Dedifferentiated amniotic fluid mesenchymal stem cell (primary cell): ENCODE data around the gene PTPRD.

ENCODE experiments used
- DNase-seq: peaks from one replicate; pipeline ENCODE4 v3.0.0-alpha.2; 2016; ENCODE audit errors: extremely low spot score

PTPRD gene

GRCh38 chr9:8531826-8532415 is 2080.9 kb downstream of the PTPRD start:
- DNase-seq = no peak

GRCh38 chr9:8521112-8521511 is 2091.7 kb downstream of the PTPRD start:
- no peak for DNase-seq

GRCh38 chr9:8515748-8516147 is 2097.1 kb downstream of the PTPRD start:
- DNase-seq = no peak

- DNase-seq = no peak
Observed at GRCh38 chr9:8514760-8515159, 2098.0 kb downstream of the PTPRD start.

- DNase-seq = no peak
Observed at GRCh38 chr9:8508671-8509290, 2104.0 kb downstream of the PTPRD start.

- no peak for DNase-seq
Observed at GRCh38 chr9:8494571-8494970, 2118.2 kb downstream of the PTPRD start.

- no peak for DNase-seq
Observed at GRCh38 chr9:8492679-8493078, 2120.1 kb downstream of the PTPRD start.

- DNase-seq = no peak
Observed at GRCh38 chr9:8492024-8492423, 2120.8 kb downstream of the PTPRD start.

- DNase-seq = no peak
Observed at GRCh38 chr9:8491563-8491962, 2121.2 kb downstream of the PTPRD start.

GRCh38 chr9:8489835-8490234 is 2123.0 kb downstream of the PTPRD start:
- DNase-seq = no peak

GRCh38 chr9:8486095-8486494 is 2126.7 kb downstream of the PTPRD start:
- no peak for DNase-seq

GRCh38 chr9:8484597-8485191 is 2128.1 kb downstream of the PTPRD start:
- no peak for DNase-seq

- DNase-seq = no peak
Observed at GRCh38 chr9:8477450-8477849, 2135.4 kb downstream of the PTPRD start.

- no peak for DNase-seq
Observed at GRCh38 chr9:8474937-8475336, 2137.9 kb downstream of the PTPRD start.

- DNase-seq = no peak
Observed at GRCh38 chr9:8473244-8474020, 2139.4 kb downstream of the PTPRD start.

GRCh38 chr9:8468045-8468637 is 2144.7 kb downstream of the PTPRD start:
- no peak for DNase-seq

- DNase-seq = no peak
Observed at GRCh38 chr9:8457816-8458215, 2155.0 kb downstream of the PTPRD start.

GRCh38 chr9:8457055-8457454 is 2155.7 kb downstream of the PTPRD start:
- DNase-seq = no peak

GRCh38 chr9:8456344-8456743 is 2156.5 kb downstream of the PTPRD start:
- DNase-seq = no peak

GRCh38 chr9:8450810-8451545 is 2161.8 kb downstream of the PTPRD start:
- DNase-seq = no peak

- no peak for DNase-seq
Observed at GRCh38 chr9:8448226-8448625, 2164.6 kb downstream of the PTPRD start.

GRCh38 chr9:8447601-8448000 is 2165.2 kb downstream of the PTPRD start:
- no peak for DNase-seq
